SIG-M5 treated with dmso at 0.1 percent for 504 hours (cell line): ENCODE measurements around the gene MATN3.

Experiments
- DNase-seq: peaks from one replicate; lab custom pipeline; 2025; ENCODE audit not compliant: unreplicated experiment; lab: John Stamatoyannopoulos, UW

MATN3 gene

GRCh38 chr2:19942199-19942598, 70.3 kb downstream of the MATN3 start:
- no peak for DNase-seq
